Gastrocnemius medialis (tissue), 4 donors: ENCODE data around the gene OPN1SW.

ENCODE experiments used
- CTCF ChIP-seq, 5 experiments: fragments of 450-650 bp in 3 of 5; fragments of 200-600 bp in 2 of 5; sonication (generic) in 2 of 5; IDR thresholded peaks in 4 of 5; conservative IDR thresholded peaks in 1 of 5; 1 replicate in 4 of 5; 2 replicates in 1 of 5; pipeline ENCODE4 v1.5.1; 2016 to 2019; ENCODE audit warnings: antibody characterized with exemption in 5 of 5, mild to moderate bottlenecking in 3 of 5, moderate library complexity in 3 of 5
- POLR2A ChIP-seq, 2 donors: fragments of 450-650 bp; IDR thresholded peaks; one replicate each; pipeline ENCODE4 v1.6.1; 2017; ENCODE audit warnings: antibody characterized with exemption in 2 of 2, mild to moderate bottlenecking in 2 of 2, moderate library complexity in 2 of 2

DNA sequence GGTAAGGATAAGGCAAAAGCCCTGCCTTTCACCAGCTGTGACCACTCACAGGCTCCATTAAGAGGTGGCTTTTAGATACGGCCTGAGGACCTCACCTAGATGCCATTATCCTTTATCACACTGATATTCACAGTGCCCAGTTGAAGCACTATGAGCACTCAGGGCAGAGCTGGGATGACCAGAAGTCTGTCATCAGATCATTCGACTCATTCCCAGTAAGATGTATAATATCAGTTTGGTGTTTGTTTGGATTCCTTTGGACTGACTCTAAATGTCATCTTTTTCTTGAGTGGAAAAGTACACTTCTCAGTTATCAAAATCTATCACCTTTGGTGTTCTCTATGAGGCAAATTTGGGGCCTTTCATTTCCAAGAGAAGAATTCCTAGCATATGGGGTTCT, 34.9 kb upstream of the OPN1SW start:
- TF ChIP-seq CTCF (IDR thresholded peaks at IDR 0.05 in 4 of 5, conservative IDR thresholded peaks at IDR 0.05 in 1 of 5) (no peak), POLR2A (IDR thresholded peaks at IDR 0.05) (no peak)
